Stimulated activated naive CD8-positive, alpha-beta T cell treated with anti-CD3 and anti-CD28 coated beads, Interleukin-15, Interleukin-2, amounts not matched to agents 100 U/mL and 50 U/mL, for 24 hours (primary cell): ENCODE results near the gene TCF25.
A peak's percentile ranks its signal among the peaks of the same experiment; 100 is the strongest.

Source experiments
- ATAC-seq: fragments of 150-1000 bp; cut with Tn5 transposase; one replicate; pipeline ENCODE4 v1.10.0; 2021
- DNase-seq: peaks from one replicate; pipeline ENCODE4 v3.0.0; 2021

Gene TCF25

GRCh38 chr16:89880477-89881367, 7.3 kb downstream of the TCF25 start:
- DNase-seq, result no peak
- ATAC-seq, result no peak

- ATAC-seq, result no peak
- no peak for DNase-seq
Measured at GRCh38 chr16:89881368-89881730, 8.0 kb downstream of the TCF25 start.

- DNase-seq (no peak), ATAC-seq (no peak)
Measured at GRCh38 chr16:89883346-89884040, 10.1 kb downstream of the TCF25 start.

GRCh38 chr16:89884041-89884421, 10.6 kb downstream of the TCF25 start:
- ATAC-seq, result no peak
- DNase-seq, result no peak

- no peak for DNase-seq
- no peak for ATAC-seq
Measured at GRCh38 chr16:89887243-89887642, 13.9 kb downstream of the TCF25 start.

GRCh38 chr16:89890200-89890599, 16.8 kb downstream of the TCF25 start:
- DNase-seq (peak; percentile 45), ATAC-seq (peak; percentile 81)

- no peak for ATAC-seq
- DNase-seq, result no peak
Measured at GRCh38 chr16:89890886-89891657, 17.7 kb downstream of the TCF25 start.

GRCh38 chr16:89892055-89892630, 18.8 kb downstream of the TCF25 start:
- no peak for ATAC-seq

GRCh38 chr16:89892635-89893034, 19.2 kb downstream of the TCF25 start:
- DNase-seq (no peak), ATAC-seq (no peak)

More at GRCh38 chr16:89892055-89892630, 18.8 kb downstream of the TCF25 start:
- DNase-seq, result no peak

GRCh38 chr16:89893642-89894548, 20.5 kb downstream of the TCF25 start:
- no peak for DNase-seq
- ATAC-seq, result no peak

- ATAC-seq (no peak), DNase-seq (no peak)
Measured at GRCh38 chr16:89895482-89896250, 22.3 kb downstream of the TCF25 start.

GRCh38 chr16:89897204-89897603, 23.8 kb downstream of the TCF25 start:
- no peak for ATAC-seq

GRCh38 chr16:89898201-89898967, 25.0 kb downstream of the TCF25 start:
- DNase-seq, result no peak
- ATAC-seq, result no peak

More at GRCh38 chr16:89897204-89897603, 23.8 kb downstream of the TCF25 start:
- no peak for DNase-seq

- ATAC-seq (peak; percentile 41), DNase-seq (no peak)
Measured at GRCh38 chr16:89899879-89900481, 26.6 kb downstream of the TCF25 start.

- DNase-seq (no peak), ATAC-seq (no peak)
Measured at GRCh38 chr16:89900885-89901284, 27.5 kb downstream of the TCF25 start.

GRCh38 chr16:89902980-89903379, 29.6 kb downstream of the TCF25 start:
- no peak for ATAC-seq
- DNase-seq, result no peak

- ATAC-seq, result no peak
- DNase-seq, result no peak
Measured at GRCh38 chr16:89903908-89904515, 30.6 kb downstream of the TCF25 start.

- DNase-seq (no peak), ATAC-seq (no peak)
Measured at GRCh38 chr16:89904606-89905510, 31.5 kb downstream of the TCF25 start.
